ENCODE measurements around the gene IL12RB1.

GRCh38 chr19:18063463-18063862 lies 23.3 kb downstream of the IL12RB1 start:
- TF ChIP-seq POLR2AphosphoS5 (IDR thresholded peaks at IDR 0.05; ENCODE audit: insufficient read depth in 1 of 2, low read depth in 1 of 2), result no peak
- TF ChIP-seq POLR2A (IDR thresholded peaks at IDR 0.05), result no peak
